ENCODE data around the gene SRC. TPM values are rescaled to one million over a fixed set of nuclear protein-coding genes. Genes with fewer than 3 reads are reported as not detected.

The SRC gene
- total and polyA plus RNA-seq, 2 of the 8 experiments (the other 6 are each of a cell fraction or from before 2014, with no cell fraction given) = 27.6 to 28.8 TPM

DNA sequence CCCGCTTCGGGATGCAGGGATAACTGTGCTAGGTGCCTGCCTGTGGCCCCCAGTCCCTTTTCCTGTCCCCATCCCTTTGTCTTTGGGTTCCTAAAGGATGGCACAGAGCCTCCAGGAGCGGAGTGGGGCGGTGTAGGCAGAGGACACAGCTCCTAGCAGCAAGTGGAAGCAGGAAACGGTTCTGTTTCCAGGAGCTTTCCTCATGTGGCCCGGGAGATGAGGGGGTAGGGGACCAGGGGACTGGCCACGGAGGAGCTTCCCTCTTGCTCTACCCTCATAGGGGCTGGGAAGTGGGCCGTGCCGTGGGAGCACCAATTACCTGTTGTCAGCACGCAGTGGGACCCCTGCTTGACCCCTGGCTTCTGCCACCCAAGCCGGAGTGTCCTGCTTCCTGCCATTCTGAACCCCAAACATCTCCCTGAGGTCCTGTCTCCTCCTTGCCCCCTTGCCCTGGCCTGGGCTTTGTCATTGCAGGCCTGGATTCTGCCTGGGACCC is 76.9 kb downstream of the SRC start:
- Histone ChIP-seq H3K27me3 (replicated peaks in 1 of 4; ENCODE audit: control insufficient read depth in 3 of 4, extremely low read depth in 1 of 4, insufficient read depth in 3 of 4, low read length in 3 of 4) (no peaks in the 10 kb centered on the region; a peak in 2 of 7 replicates), H4K91ac (replicated peaks; ENCODE audit: insufficient read length, low read length) (no peak overlapping the region), H4K5ac (ENCODE audit: insufficient read length, low read depth, low read length) (no peak overlapping the region), H3K23ac (ENCODE audit: insufficient read length) (no peak overlapping the region), H3K9ac (replicated peaks in 1 of 4; ENCODE audit: extremely low read depth in 1 of 4, low read depth in 3 of 4, low read length in 3 of 4) (no peak overlapping the region), H3K4ac (replicated peaks; ENCODE audit: insufficient read length, low read depth, low read length) (no peak overlapping the region), H2BK5ac (ENCODE audit: low read depth, low read length) (no peak overlapping the region), H3K4me1 (replicated peaks in 1 of 4; ENCODE audit: control insufficient read depth in 3 of 4, insufficient read depth in 4 of 4, low read length in 3 of 4) (peaks cover 0 to 36% (median 15%) of the 10 kb centered on the region in 4 experiments; a peak in 6 of 7 replicates), H3K56ac (replicated peaks; ENCODE audit: insufficient read length, low read depth, low read length) (no peak overlapping the region), H4K20me1 (replicated peaks in 1 of 2; ENCODE audit: control insufficient read depth in 1 of 2, insufficient read depth in 2 of 2, low read length in 2 of 2) (no peaks in the 10 kb centered on the region), H3K79me1 (ENCODE audit: low read depth, low read length) (peaks cover 3% of the 10 kb centered on the region; the same call in 1 of the 2 replicates), H3K9me3 (ENCODE audit: insufficient read depth in 2 of 2, low read depth in 1 of 2, low read length in 1 of 2) (no peaks in the 10 kb centered on the region), H2AK5ac (ENCODE audit: low read depth, low read length) (no peak overlapping the region), H3K23me2 (ENCODE audit: low read depth, low read length) (peaks cover 7% of the 10 kb centered on the region; the same call in 1 of the 2 replicates), H3K79me2 (ENCODE audit: control insufficient read depth in 1 of 2, insufficient read depth in 2 of 2, low read length in 2 of 2) (no peaks in the 10 kb centered on the region), H3K4me2 (ENCODE audit: insufficient read depth in 1 of 2, low read depth in 2 of 2, low read length in 2 of 2) (no peak overlapping the region; a peak in 1 of 4 replicates), H3K27ac (ENCODE audit: low read depth, low read length) (no peak overlapping the region), H2BK12ac (ENCODE audit: low read depth, low read length) (peak overlapping the region; percentile 80; the same call in 1 of the 2 replicates), H3K36me3 (ENCODE audit: control insufficient read depth in 2 of 4, insufficient read depth in 4 of 4, low read length in 3 of 4) (no peaks in the 10 kb centered on the region; a peak in 1 of 8 replicates), H2BK20ac (ENCODE audit: low read length) (0 out of 2 replicates have a peak overlapping the region, but pooled peaks have one; percentile 48), H4K8ac (ENCODE audit: extremely low read depth, insufficient read depth, low read length) (no peak overlapping the region), H2BK120ac (replicated peaks; ENCODE audit: low read depth, low read length) (no peak overlapping the region), H3K18ac (ENCODE audit: extremely low read depth, low read length) (peak overlapping the region; percentile 32; the same call in 1 of the 2 replicates), H2AFZ (ENCODE audit: low read length) (no peak overlapping the region), H3K14ac (ENCODE audit: insufficient read length) (no peak overlapping the region), H2BK15ac (ENCODE audit: low read length) (0 out of 2 replicates have a peak overlapping the region, but pooled peaks have one; percentile 40), H3K4me3 (ENCODE audit: extremely low read depth in 1 of 4, insufficient read depth in 2 of 4, low read depth in 3 of 4, low read length in 4 of 4) (no peak overlapping the region)
- TF ChIP-seq ATF3 (IDR thresholded peaks at IDR 0.05; ENCODE audit: insufficient read depth, low read depth, low read length) (no peak), BACH1 (IDR thresholded peaks at IDR 0.05; ENCODE audit: low read length) (no peak), SAP30 (IDR thresholded peaks at IDR 0.05; ENCODE audit: insufficient read depth, insufficient replicate concordance, low read length) (no peak), SP1 (IDR thresholded peaks at IDR 0.05; ENCODE audit: low read depth, low read length) (no peak)
- CTCF ChIA-PET (ENCODE audit: partially characterized antibody) = interaction anchor here (0.7 to 2.4 kb wide), 5 partner anchors 9 to 167 kb away, joined by 3 to 8 read pairs (median 3); no protein-coding TSS in a partner anchor
- FAIRE-seq (no peak), DNase-seq (ENCODE audit: low read depth in 1 of 2, low spot score in 2 of 2) (no peak)
- WGBS, 2 experiments (ENCODE audit: extremely low coverage in 1 of 2, insufficient coverage in 1 of 2, insufficient read length in 1 of 2, insufficient replicate concordance in 2 of 2, low coverage in 1 of 2, low lambda C conversion rate in 2 of 2, missing lambda C conversion rate in 1 of 2) = 66% methylated on average over 9 of the region's 11 CpGs; no CpG with 5 or more reads in 1 of the 2 experiments
- POLR2A ChIA-PET (ENCODE audit: partially characterized antibody) = interaction anchor here (0.7 to 1.6 kb wide), 7 partner anchors 10 to 107 kb away, joined by 3 to 10 read pairs (median 3); no protein-coding TSS in a partner anchor

All from H1 (cell line).